GM20431 (cell line): ENCODE results near the gene SLC25A25.
"Not testable (repeated sequence)": the region's sequence is repeated elsewhere in the genome, so short reads cannot be mapped to it uniquely, and the experiment has no call there.

Experiments used
- in situ Hi-C: fragments of 300-500 bp; cut with MseI, MboI; formaldehyde crosslinking; loops from one replicate; pipeline ENCODE4 v1.15.0; 2020; ENCODE audit warnings: low sequenced_read_pairs; ENCODE audit not compliant: unreplicated experiment

The SLC25A25 gene

GRCh38 chr9:128067645-128068385 lies at the start of gene SLC25A25:
Gene SLC25A25, plus strand, starts transcription at chr9:128068232. Its CDS starts 88 bp downstream, at chr9:128068320.
- in situ Hi-C loops: no loop called here

GRCh38 chr9:128020692-128021091 lies 47.3 kb upstream of the SLC25A25 start:
- in situ Hi-C loops: no loop called here

GRCh38 chr9:128021098-128021497 lies 46.9 kb upstream of the SLC25A25 start:
- in situ Hi-C loops: no loop called here

GRCh38 chr9:128022886-128023285 lies 45.1 kb upstream of the SLC25A25 start:
- in situ Hi-C loops: no loop called here

- in situ Hi-C loops: not testable (repeated sequence)
Observed at GRCh38 chr9:128023671-128024070, 44.4 kb upstream of the SLC25A25 start.

GRCh38 chr9:128024761-128025308 lies 43.2 kb upstream of the SLC25A25 start:
- in situ Hi-C loops: no loop called here

GRCh38 chr9:128025736-128026135 lies 42.3 kb upstream of the SLC25A25 start:
- in situ Hi-C loops: no loop called here

- in situ Hi-C loops: no loop called here
Observed at GRCh38 chr9:128026255-128026772, 41.7 kb upstream of the SLC25A25 start.

GRCh38 chr9:128026773-128027541 lies 41.1 kb upstream of the SLC25A25 start:
- in situ Hi-C loops: no loop called here

GRCh38 chr9:128027705-128028104 lies 40.3 kb upstream of the SLC25A25 start:
- in situ Hi-C loops: no loop called here

GRCh38 chr9:128033609-128034008 lies 34.4 kb upstream of the SLC25A25 start:
- in situ Hi-C loops: no loop called here

- in situ Hi-C loops: loop anchor here (5.0 kb wide), 1 partner anchor 93 kb away; no protein-coding TSS in a partner anchor
Observed at GRCh38 chr9:128034821-128035652, 33.0 kb upstream of the SLC25A25 start.

- in situ Hi-C loops: loop anchor here (5.0 kb wide), 1 partner anchor 94 kb away; no protein-coding TSS in a partner anchor
Observed at GRCh38 chr9:128036522-128036921, 31.5 kb upstream of the SLC25A25 start.

GRCh38 chr9:128040783-128041182 lies 27.2 kb upstream of the SLC25A25 start:
- in situ Hi-C loops: not testable (repeated sequence)

GRCh38 chr9:128042043-128042442 lies 26.0 kb upstream of the SLC25A25 start:
- in situ Hi-C loops: no loop called here

- in situ Hi-C loops: no loop called here
Observed at GRCh38 chr9:128043467-128043868, 24.6 kb upstream of the SLC25A25 start.

- in situ Hi-C loops: not testable (repeated sequence)
Observed at GRCh38 chr9:128045409-128045808, 22.6 kb upstream of the SLC25A25 start.

- in situ Hi-C loops: no loop called here
Observed at GRCh38 chr9:128045831-128046230, 22.2 kb upstream of the SLC25A25 start.

GRCh38 chr9:128047231-128047630 lies 20.8 kb upstream of the SLC25A25 start:
- in situ Hi-C loops: no loop called here

GRCh38 chr9:128048663-128049062 lies 19.4 kb upstream of the SLC25A25 start:
- in situ Hi-C loops: no loop called here
